GM18526 (cell line): ENCODE data around the gene JPH4.

Experiments
- POLR2A ChIP-seq: IDR thresholded peaks from 3 replicates; pipeline ENCODE4 v1.6.1; 2011; ENCODE audit not compliant: insufficient read length; ENCODE audit errors: extremely low read depth

Gene JPH4

GRCh38 chr14:23535943-23536342 lies 42.6 kb downstream of the JPH4 start:
- no peak for TF ChIP-seq POLR2A

- no peak for TF ChIP-seq POLR2A
Measured at GRCh38 chr14:23533652-23534435, 44.7 kb downstream of the JPH4 start.

DNA sequence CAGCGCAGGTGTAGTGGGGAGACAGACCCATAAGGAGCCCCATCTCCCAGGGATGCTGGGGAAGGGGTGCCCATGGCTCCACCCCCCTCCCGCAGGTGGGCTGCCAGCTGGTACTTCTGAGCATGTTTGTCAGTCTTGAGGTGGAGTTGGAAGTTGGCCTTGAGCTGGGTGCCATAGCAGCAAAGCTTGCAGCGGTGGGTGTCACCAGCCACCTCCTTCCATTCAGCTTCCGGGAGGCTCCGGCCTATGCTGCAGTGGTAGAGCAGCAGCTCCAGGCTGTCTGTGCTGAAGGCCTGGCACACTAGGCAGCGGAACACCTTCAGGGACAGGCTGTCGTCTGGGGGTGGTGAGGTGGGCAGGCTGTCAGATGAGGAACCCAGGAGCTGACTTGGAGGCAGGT lies 45.9 kb downstream of the JPH4 start:
- TF ChIP-seq POLR2A: no peak

- TF ChIP-seq POLR2A: no peak
Measured at GRCh38 chr14:23531391-23531790, 47.2 kb downstream of the JPH4 start.

DNA sequence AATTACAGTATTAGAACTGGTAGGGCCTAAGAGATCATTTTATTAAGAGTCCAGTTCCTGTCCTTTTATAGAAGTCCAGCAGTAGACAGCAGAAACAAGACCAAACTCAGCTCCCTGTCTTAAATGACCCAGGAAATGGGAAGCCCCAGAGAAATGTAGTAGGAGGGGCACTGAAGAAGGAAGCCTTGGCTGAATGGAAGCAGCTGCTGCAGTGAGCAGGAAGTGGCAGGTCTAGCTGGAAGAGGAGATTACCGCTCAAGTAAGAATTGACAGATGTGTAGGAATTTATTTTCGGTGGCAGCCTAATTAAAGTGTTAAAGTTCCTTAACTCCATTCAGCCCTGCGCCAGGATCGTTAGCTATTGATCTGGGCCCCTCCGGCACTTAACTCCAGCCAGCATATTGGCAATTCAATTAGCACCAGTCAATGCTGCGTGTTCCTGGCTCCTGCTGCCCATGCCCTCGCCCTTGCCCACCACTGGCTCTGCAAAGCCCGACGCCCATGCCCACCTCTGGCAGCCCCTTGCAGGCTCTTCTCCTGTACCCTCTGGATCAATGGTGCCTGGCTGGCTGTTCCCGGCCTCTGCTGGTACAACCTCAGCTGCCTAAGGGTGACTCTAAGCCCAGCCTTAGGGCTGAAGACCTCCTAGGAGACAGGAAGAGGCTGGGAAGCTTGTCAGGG lies 48.1 kb downstream of the JPH4 start:
- TF ChIP-seq POLR2A: no peak

GRCh38 chr14:23529016-23529415 lies 49.6 kb downstream of the JPH4 start:
- TF ChIP-seq POLR2A: no peak

- TF ChIP-seq POLR2A: no peak
Measured at GRCh38 chr14:23528555-23528954, 50.0 kb downstream of the JPH4 start.

GRCh38 chr14:23525611-23526010 lies 53.0 kb downstream of the JPH4 start:
- TF ChIP-seq POLR2A: no peak

GRCh38 chr14:23524954-23525353 lies 53.6 kb downstream of the JPH4 start:
- TF ChIP-seq POLR2A: no peak

GRCh38 chr14:23523229-23524016 lies 55.2 kb downstream of the JPH4 start:
- TF ChIP-seq POLR2A: no peak

DNA sequence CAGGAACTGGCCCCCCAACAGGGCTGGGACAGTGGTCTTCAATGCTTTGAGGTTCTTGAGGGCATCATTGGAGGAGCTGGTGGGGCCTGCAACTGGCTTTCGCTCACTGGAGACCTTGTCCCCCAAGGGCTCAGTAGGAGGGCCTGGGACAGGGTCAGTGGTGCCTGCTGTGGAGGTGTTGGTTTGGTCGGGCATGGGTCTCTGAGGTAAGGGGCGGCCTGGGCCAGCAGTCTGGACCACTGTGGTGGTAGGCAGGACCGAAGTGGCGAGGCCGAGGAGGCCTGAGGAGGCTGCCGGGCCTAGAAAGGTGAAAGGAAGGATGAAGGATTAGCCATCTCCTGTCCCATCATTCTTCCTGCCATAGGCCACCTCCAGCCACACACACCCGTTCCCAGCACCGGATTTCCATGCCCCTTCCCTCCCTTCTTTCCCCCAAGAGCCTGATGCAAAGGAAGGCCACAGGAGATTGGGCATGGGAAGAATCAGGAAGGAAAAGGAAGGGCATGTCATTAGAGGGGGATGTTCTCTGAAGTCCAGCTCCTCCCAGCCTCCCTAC lies 55.9 kb downstream of the JPH4 start:
- no peak for TF ChIP-seq POLR2A

DNA sequence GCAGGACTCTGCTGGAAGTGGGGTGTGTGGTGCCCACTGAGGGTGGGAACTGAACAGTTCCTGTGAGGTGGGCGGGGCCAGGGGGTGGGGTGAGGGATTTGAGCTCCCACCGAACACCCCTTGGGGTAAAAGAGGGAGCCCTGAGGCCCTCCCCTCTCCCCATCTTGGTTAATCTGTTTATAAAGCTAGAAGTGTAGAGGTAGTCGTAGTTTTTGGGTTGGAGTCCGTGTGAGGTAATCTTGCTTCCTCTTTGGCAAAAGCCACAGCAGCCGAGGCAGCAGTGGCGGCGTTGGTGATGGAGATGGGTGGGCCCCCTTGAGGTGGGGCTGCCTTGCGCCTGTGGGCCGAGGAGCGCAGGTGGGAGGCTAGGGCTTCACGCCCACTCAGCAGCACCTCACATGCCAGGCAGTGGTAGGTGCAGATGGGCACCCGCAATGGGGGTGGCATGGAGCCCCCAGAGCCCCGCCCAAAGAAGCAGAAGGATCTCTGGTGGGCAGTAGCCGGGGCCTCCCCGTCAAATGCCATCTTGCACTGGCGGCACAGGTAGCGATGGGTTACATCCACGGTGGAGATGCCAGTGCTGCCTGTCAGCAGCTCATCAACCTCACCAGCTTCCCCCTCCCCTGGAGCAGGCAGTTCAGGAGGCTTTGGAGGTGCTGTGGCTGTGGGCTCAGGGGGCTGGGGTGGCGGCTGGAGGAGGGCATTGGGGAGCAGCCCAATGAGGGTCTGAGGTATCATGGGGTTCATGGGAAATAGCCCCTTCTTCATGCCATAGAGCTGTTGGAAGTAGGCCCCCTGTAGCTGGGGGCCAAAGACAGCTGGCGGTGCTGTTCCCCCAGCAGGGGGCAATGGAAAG lies 56.6 kb downstream of the JPH4 start:
- no peak for TF ChIP-seq POLR2A

DNA sequence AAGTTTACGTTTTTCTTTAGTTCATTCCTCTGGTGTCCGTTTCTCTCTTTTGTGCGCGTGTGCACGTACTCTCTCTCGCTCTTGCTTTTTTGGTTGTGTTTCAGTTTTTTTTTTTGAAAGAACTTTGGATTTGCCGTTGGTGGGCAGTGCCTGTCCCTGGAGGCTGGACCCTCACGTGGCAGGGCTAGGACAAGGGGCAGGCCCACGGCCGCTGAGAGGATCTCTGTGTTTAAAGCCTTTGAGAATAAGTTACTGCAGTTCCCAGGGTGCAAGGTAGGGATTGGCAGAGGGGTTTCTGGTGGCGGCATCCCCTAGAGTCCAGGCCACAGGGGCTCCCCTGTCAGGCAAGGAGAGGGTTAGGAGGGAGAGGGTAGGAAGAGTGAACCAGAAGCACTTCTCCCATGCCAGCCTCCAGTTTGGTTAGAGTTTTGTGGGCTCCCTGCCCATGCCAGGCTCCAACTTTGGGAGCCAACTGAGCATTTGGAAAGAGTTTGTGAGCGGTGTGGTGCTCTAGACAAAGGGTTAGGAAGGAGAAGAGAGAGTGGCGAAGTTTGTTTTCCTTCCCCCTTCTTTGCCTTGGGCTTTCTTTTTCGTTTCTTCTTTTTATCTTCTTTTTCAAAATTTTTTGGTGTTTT lies 57.6 kb downstream of the JPH4 start:
- no peak for TF ChIP-seq POLR2A

DNA sequence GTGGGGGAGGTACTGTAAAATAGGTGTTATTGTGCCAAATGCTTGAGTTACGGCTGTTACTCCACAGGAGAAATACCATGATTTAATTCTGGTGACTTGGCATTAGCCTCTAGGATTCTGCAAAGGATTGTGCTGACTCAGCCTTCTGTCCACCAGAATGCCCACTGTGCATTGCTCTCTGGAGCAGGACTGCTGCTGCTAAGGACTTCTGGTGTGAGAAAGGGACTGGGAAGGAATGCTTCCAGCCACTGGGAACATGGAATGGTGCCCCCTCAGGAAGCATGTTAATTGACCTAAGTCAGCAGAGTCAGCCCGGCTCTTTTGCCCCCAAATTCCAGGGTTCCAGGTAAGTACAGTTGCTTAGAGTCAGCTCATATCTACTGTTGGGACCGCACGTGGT lies 59.9 kb downstream of the JPH4 start:
- no peak for TF ChIP-seq POLR2A
